HG02981 (cell line): ENCODE results near the gene ARHGAP19.

ENCODE experiments used
- ATAC-seq: cut with Tn5 transposase; IDR thresholded peaks from one replicate; pipeline ENCODE4 v1.9.1; 2021; ENCODE audit warnings: mild to moderate bottlenecking, moderate library complexity; ENCODE audit not compliant: unreplicated experiment

Gene ARHGAP19

GRCh38 chr10:97230146-97230545 lies 62.3 kb downstream of the ARHGAP19 start:
- no peak for ATAC-seq

DNA sequence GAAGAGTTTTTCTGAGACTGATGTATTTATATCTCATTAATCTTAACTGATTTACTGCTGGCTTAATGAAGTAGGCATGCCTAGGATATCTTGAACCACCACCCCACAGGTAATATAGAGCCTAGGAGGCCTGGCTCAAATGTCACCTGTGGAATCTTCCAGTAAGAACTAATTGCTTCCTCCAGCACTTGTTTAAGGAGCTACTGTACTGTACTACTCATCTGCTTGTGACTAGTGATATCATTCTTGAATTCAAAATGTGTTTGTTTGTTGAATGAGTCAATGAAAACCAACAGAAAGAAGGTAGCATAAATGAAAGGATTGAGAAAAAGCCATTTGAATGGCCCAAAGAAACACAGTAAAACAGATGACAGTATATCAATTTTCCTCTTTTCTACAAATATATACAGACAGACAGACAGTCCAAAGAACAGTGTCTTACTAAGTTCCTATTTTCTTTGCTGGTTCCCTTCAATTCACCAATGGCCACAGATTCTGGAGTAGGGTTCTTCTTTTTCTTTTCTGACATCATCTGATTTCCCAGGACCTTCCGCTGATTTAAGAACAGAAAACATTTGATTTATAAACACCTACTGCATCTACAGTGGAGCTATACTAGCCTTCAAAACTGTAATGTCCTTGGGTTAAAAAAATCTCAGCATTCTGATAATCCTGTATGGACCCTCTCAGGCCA lies 63.0 kb downstream of the ARHGAP19 start:
- ATAC-seq: no peak

GRCh38 chr10:97228775-97229157 lies 63.7 kb downstream of the ARHGAP19 start:
- ATAC-seq: no peak

DNA sequence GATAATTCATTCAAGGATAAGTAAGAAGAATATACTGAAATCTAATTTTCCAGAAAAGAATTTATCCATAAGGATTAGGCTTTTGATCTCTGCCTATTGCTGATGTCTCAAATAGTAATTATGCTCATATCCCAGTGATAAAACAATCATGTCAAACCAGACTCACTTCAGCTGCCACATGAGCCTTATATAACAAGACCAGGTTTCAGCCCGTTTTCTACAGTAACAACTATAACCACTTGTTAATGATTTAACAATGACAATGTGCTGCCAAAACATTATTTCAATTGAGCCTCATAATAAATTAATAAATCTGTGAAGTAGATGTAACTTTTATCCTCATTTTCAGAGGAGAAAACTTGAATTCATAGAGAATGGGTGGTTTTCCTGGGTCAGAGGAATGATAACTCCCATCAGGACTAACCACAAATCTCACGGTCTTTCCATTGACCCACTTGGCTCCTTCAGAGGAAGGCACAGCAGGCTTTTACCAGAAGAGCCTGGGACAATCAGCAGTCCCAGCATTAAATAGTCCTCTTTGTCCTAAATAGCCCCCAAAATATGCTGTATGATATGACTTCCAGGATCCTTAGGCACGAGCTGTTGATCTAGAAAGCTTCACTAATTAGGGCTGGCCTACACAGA lies 64.2 kb downstream of the ARHGAP19 start:
- ATAC-seq: no peak

DNA sequence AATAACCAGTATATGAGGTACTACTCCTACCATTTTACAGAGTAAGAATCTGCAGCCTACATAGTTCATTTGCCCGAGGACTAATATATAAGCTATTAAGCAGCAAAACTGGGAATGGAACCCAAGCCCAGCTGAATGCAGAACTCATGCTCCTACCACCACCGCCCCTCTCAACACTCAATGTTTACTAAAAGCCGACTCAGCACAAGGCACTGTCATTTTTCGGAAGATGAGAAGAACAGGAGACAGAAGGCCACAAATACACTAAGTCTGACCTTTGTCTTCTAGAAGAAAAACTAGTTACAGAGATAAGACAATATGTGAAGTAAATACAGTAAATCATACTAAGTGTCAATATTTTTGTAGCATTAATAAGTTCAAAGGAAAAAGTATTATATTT lies 66.0 kb downstream of the ARHGAP19 start:
- ATAC-seq: no peak

- ATAC-seq: no peak
These were observed 67.7 kb downstream of the ARHGAP19 start for GRCh38 chr10:97224483-97225435.

- no peak for ATAC-seq
These were observed 70.0 kb downstream of the ARHGAP19 start for GRCh38 chr10:97222326-97222961.

- ATAC-seq: no peak
These were observed 72.1 kb downstream of the ARHGAP19 start for GRCh38 chr10:97220355-97220754.

DNA sequence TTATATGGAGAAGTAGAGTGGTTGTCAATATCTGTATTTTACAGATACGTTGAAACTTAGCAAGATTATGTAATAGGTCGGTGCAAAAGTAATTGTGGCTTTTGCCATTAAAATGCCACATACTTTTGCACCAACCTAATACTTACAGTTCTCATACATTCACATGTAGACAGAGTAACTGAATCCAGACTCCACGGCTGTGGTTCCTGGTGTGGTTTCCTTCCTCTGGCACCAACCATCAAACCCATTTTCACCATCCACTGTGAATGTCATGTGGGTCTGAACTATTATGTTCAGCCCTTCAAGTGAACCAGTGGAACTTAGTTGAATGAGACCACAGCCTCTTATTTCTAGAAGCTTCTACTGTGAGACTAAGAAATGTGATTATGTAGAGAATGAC lies 75.1 kb downstream of the ARHGAP19 start:
- ATAC-seq: no peak

- ATAC-seq: no peak
These were observed 76.7 kb downstream of the ARHGAP19 start for GRCh38 chr10:97215619-97216260.

DNA sequence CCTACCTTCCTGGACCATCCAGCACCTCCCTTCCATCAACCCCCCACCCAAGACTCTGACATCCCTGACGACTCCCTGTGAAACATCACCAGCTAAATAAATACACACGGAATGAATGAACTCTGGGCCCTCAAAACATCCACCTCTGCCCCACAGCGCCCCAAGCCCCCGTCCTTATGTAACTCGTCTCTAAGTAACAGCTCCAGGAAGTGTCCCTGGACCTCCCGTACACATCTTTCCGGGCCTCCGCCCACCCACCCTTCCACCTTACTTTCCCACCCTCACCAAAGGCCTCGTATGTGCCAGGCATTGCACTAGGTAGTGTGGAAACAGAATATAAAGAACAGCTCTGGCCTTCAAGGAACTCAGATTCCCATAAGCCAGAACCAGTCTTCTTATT lies 79.0 kb downstream of the ARHGAP19 start:
- no peak for ATAC-seq

DNA sequence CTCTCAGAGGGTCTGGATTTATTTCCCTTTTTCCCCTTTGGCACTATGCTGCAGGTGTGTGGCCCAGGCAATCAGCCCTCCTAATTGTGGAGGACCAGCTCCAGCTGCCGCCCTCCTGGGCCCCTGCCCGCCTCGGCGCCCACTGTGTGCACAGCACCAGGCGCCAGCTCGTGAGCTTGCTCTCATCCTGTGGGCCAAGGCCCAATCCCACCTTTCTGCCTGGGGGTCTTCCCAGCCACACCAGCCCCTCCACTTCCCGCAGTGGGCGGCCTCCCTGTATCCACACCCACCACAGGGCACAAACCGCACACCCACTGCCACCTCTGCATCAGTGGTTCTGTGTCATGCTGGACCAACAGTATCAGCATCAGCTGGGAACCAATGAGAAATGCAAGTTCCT lies 81.2 kb downstream of the ARHGAP19 start:
- no peak for ATAC-seq

DNA sequence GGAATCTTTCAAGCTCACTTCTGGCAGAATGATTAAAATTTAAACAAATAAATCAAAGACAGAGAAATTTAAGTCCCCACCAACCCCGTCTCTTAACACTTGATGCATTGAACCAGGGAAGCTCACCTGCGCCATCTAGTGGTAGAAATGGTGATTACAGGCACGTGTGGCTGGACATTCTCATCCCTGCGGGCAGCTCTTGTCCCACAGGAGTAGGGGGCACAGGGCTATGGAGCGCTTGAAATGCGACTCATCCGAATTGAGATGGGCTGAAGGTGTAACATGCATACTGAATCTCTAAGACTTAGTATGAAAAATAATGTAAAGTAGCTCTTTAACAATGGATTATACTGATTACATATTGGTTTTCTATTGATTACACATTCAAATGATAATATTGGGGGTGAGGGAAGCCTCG lies 81.9 kb downstream of the ARHGAP19 start:
- no peak for ATAC-seq

DNA sequence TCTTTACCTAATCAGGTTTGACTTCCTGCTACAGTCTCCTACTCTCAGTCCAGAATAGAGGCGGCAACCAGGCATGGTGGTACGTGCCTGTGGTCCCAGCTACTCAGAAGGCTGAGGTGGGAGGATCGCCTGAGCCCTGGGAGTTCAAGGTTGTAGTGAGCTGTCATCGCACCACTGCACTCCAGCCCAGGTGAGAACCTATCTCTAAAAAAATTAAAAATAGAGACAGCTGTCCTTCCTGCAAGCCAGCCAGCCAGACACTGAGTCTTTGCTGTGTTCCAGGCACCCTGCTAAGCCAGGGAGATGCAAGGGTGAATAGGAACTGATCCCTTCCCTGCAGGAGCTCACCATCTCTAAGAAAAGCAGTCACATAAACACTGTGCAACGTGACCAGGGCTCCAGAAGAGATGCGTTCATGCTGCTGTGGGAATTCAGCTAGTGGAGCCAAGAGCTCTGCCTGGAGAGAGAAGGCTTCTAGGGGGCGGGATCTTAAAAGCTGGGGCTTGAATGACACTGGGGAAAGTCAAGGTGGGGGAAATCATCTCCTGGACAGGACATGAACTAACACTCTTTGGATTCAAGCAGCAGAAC lies 84.6 kb downstream of the ARHGAP19 start:
- no peak for ATAC-seq

- no peak for ATAC-seq
These were observed 85.3 kb downstream of the ARHGAP19 start for GRCh38 chr10:97207131-97207530.

- no peak for ATAC-seq
These were observed 87.4 kb downstream of the ARHGAP19 start for GRCh38 chr10:97204826-97205679.

DNA sequence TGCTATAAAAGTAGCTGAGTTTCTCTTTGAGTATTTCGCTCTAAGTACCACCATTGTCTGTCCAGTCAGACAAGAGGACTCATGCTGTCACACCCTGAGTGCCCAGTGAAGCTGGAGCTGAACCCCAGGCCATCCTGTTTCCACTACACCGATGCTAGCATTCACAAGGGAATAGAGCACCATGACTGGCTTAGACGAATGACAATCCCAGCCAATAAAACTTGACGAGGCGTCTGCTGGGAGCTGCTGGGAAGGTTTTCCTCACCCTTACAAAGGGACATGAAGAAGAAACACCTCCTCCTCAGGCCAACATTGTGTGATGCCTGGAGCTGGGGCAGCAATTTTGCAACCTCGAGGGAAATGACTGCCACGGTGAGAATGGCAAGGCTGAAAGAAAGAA lies 89.2 kb downstream of the ARHGAP19 start:
- no peak for ATAC-seq

- ATAC-seq: no peak
These were observed 91.8 kb downstream of the ARHGAP19 start for GRCh38 chr10:97200616-97201015.

- no peak for ATAC-seq
These were observed 93.3 kb downstream of the ARHGAP19 start for GRCh38 chr10:97199152-97199551.
